ENCODE data around the gene DLG1. TPM values are rescaled to one million over a fixed set of nuclear protein-coding genes. Genes with fewer than 3 reads are reported as not detected.

DLG1 gene
- total RNA-seq, 1 experiment from 2014 or later, result 121 TPM

GRCh38 chr3:197261164-197261509 is 37.3 kb downstream of the DLG1 start:
- intact Hi-C loops (cut with micrococcal nuclease), result no loop called here
- H3K4me1 Mint-ChIP-seq (ENCODE audit: insufficient read depth, unreplicated experiment), result peaks cover 8% of the 10 kb centered on the region
- H3K27ac Mint-ChIP-seq (ENCODE audit: low read depth, unreplicated experiment), result no peak overlapping the region
- no peaks in the 10 kb centered on the region for H3K27me3 Mint-ChIP-seq (ENCODE audit: insufficient read depth, unreplicated experiment)
- TF ChIP-seq CTCF (IDR thresholded peaks at IDR 0.05; ENCODE audit: unreplicated experiment), result no peak
- BruUV-seq (replicated peaks), result no TSS peak
- no peak for DNase-seq (ENCODE audit: unreplicated experiment)
- POLR2A ChIA-PET, result interaction anchor here (1.1 kb wide), 1 partner anchor 36 kb away, joined by 3 read pairs; no protein-coding TSS in a partner anchor
- peaks cover 29% of the 10 kb centered on the region for H3K36me3 Mint-ChIP-seq (ENCODE audit: insufficient read depth, unreplicated experiment)
- no peak overlapping the region for H3K4me3 Mint-ChIP-seq (ENCODE audit: unreplicated experiment)
- H3K9me3 Mint-ChIP-seq (ENCODE audit: unreplicated experiment), result no peaks in the 10 kb centered on the region
- CTCF ChIA-PET, result interaction anchor here (0.8 kb wide), 1 partner anchor 193 kb away, joined by 3 read pairs; no protein-coding TSS in a partner anchor

- DNase-seq (ENCODE audit: unreplicated experiment), result no peak
- Mint-ChIP-seq H3K4me3 (ENCODE audit: unreplicated experiment) (no peak overlapping the region), H3K27ac (ENCODE audit: low read depth, unreplicated experiment) (no peak overlapping the region), H3K27me3 (ENCODE audit: insufficient read depth, unreplicated experiment) (no peaks in the 10 kb centered on the region), H3K9me3 (ENCODE audit: unreplicated experiment) (no peaks in the 10 kb centered on the region), H3K36me3 (ENCODE audit: insufficient read depth, unreplicated experiment) (peaks cover 29% of the 10 kb centered on the region), H3K4me1 (ENCODE audit: insufficient read depth, unreplicated experiment) (peaks cover 8% of the 10 kb centered on the region)
- ChIA-PET CTCF (interaction anchor here (0.8 kb wide), 1 partner anchor 193 kb away, joined by 3 read pairs; no protein-coding TSS in a partner anchor), POLR2A (interaction anchor here (1.1 kb wide), 1 partner anchor 37 kb away, joined by 3 read pairs; no protein-coding TSS in a partner anchor)
- TF ChIP-seq CTCF (IDR thresholded peaks at IDR 0.05; ENCODE audit: unreplicated experiment), result no peak
- intact Hi-C loops (cut with micrococcal nuclease), result no loop called here
- BruUV-seq (replicated peaks), result no TSS peak
Measured at GRCh38 chr3:197260491-197261163, 37.8 kb downstream of the DLG1 start.

GRCh38 chr3:197259096-197259495 is 39.3 kb downstream of the DLG1 start:
- intact Hi-C loops (cut with micrococcal nuclease), result no loop called here

More at GRCh38 chr3:197259096-197259495, 39.3 kb downstream of the DLG1 start:
- no peak for TF ChIP-seq CTCF (IDR thresholded peaks at IDR 0.05; ENCODE audit: unreplicated experiment)
- H3K36me3 Mint-ChIP-seq (ENCODE audit: insufficient read depth, unreplicated experiment), result peaks cover 29% of the 10 kb centered on the region
- H3K27ac Mint-ChIP-seq (ENCODE audit: low read depth, unreplicated experiment), result peak overlapping the region; percentile 36
- H3K27me3 Mint-ChIP-seq (ENCODE audit: insufficient read depth, unreplicated experiment), result no peaks in the 10 kb centered on the region
- CTCF ChIA-PET, result interaction anchor here (0.6 to 4.1 kb wide), 5 partner anchors 34 to 454 kb away, joined by 3 to 113 read pairs (median 16); no protein-coding TSS in a partner anchor
- no peak for DNase-seq (ENCODE audit: unreplicated experiment)
- peaks cover 12% of the 10 kb centered on the region for H3K4me1 Mint-ChIP-seq (ENCODE audit: insufficient read depth, unreplicated experiment)
- POLR2A ChIA-PET, result interaction anchor here (0.7 kb wide), 1 partner anchor 8 kb away, joined by 3 read pairs; no protein-coding TSS in a partner anchor
- no peaks in the 10 kb centered on the region for H3K9me3 Mint-ChIP-seq (ENCODE audit: unreplicated experiment)
- no TSS peak for BruUV-seq (replicated peaks)
- H3K4me3 Mint-ChIP-seq (ENCODE audit: unreplicated experiment), result no peak overlapping the region
